Endothelial cell of umbilical vein (primary cell): Measurements from ENCODE around the gene PFKFB3. TPM values are rescaled to one million over a fixed set of nuclear protein-coding genes. Genes with fewer than 3 reads are reported as not detected.

Source experiments
- BruUV-seq: library from RNA; stranded (reverse); fragments of 400-500 nt; replicated peaks from 2 replicates; lab custom pipeline; 2021; lab: Mats Ljungman, UMichigan
- CTCF ChIA-PET: fragments of 300-600, 350-600 bp; sonication (Branson Sonifier 250); formaldehyde crosslinking; loops from one replicate; lab custom pipeline; 2021; ENCODE audit warnings: antibody characterized with exemption, inconsistent platforms; lab: Charles Lee
- POLR2A ChIA-PET: fragments of 300-600, 350-600 bp; sonication (Branson Sonifier 250); formaldehyde crosslinking; loops from one replicate; lab custom pipeline; 2021; ENCODE audit warnings: antibody characterized with exemption, inconsistent platforms; lab: Charles Lee
- DNase-seq: peaks from one replicate; pipeline ENCODE4 v3.0.0-alpha.2; 2011; ENCODE audit warnings: low read depth, low spot score
- FAIRE-seq: peaks from 2 replicates; lab custom pipeline; 2011; peaks lifted over from hg19 to GRCh38; lab: Jason Lieb, UNC
- H2AFZ ChIP-seq: 2 replicates; pipeline ENCODE4 v1.6.0; 2012; ENCODE audit warnings: low read depth, low read length, control low read depth, inconsistent platforms
- H3K27ac ChIP-seq: 2 replicates; pipeline ENCODE4 v1.5.1; 2011; ENCODE audit warnings: low read depth, mild to moderate bottlenecking, control low read depth, low read length, moderate library complexity; ENCODE audit not compliant: insufficient read depth
- H3K27me3 ChIP-seq, 2 experiments: 2 replicates each; pipeline versions ENCODE4 v1.6.0 to v1.6.1; 2011; ENCODE audit warnings: low read length in 2 of 2, mixed read lengths in 1 of 2; ENCODE audit not compliant: control insufficient read depth in 2 of 2, insufficient read depth in 2 of 2
- H3K36me3 ChIP-seq, 2 experiments: 2 replicates in 1 of 2; 3 replicates in 1 of 2; pipeline ENCODE4 v1.5.1; 2011; ENCODE audit warnings: low read length in 2 of 2, mild to moderate bottlenecking in 1 of 2, moderate library complexity in 1 of 2; ENCODE audit not compliant: control insufficient read depth in 2 of 2, insufficient read depth in 2 of 2; ENCODE audit errors: extremely low read depth in 1 of 2
- H3K4me1 ChIP-seq: 3 replicates; pipeline ENCODE4 v1.5.1; 2011; ENCODE audit warnings: mild to moderate bottlenecking, low read length; ENCODE audit not compliant: control insufficient read depth, insufficient read depth; ENCODE audit errors: extremely low read depth
- H3K4me2 ChIP-seq: 2 replicates; pipeline ENCODE4 v1.6.1; 2011; ENCODE audit warnings: low read length, control low read depth, mixed read lengths; ENCODE audit not compliant: insufficient read depth
- H3K4me3 ChIP-seq, 3 experiments: fragments of 200-600 bp in 1 of 3; sonication (generic), shearing (Covaris generic) in 1 of 3; replicated peaks in 1 of 3; 2 replicates each; pipeline ENCODE4 v1.5.1; 2011 to 2016; ENCODE audit warnings: control low read depth in 3 of 3, low read length in 3 of 3, mild to moderate bottlenecking in 2 of 3, inconsistent platforms in 1 of 3, low read depth in 1 of 3, moderate library complexity in 1 of 3; ENCODE audit not compliant: insufficient read depth in 1 of 3
- H3K79me2 ChIP-seq: 2 replicates; pipeline ENCODE4 v1.6.0; 2012; ENCODE audit warnings: low read length, inconsistent platforms; ENCODE audit not compliant: control insufficient read depth, insufficient read depth
- H3K9ac ChIP-seq: replicated peaks from 2 replicates; pipeline ENCODE3; 2011; ENCODE audit warnings: low read length, control low read depth; ENCODE audit not compliant: insufficient read depth; ENCODE audit errors: extremely low read depth
- H3K9me1 ChIP-seq: replicated peaks from 3 replicates; pipeline ENCODE4 v1.6.0; 2011; ENCODE audit warnings: mild to moderate bottlenecking, low read length; ENCODE audit not compliant: control insufficient read depth, insufficient read depth; ENCODE audit errors: extremely low read depth
- H3K9me3 ChIP-seq: replicated peaks from 2 replicates; pipeline ENCODE4 v1.5.1; 2012; ENCODE audit warnings: low read length, inconsistent platforms; ENCODE audit not compliant: control insufficient read depth, insufficient read depth
- H4K20me1 ChIP-seq: replicated peaks from 2 replicates; pipeline ENCODE3; 2011; ENCODE audit warnings: mild to moderate bottlenecking, low read length; ENCODE audit not compliant: control insufficient read depth, insufficient read depth; ENCODE audit errors: extremely low read depth
- EZH2 ChIP-seq: IDR thresholded peaks from 2 replicates; pipeline ENCODE4 v1.6.1; 2012; ENCODE audit warnings: borderline replicate concordance, low read depth, mild to moderate bottlenecking, moderate library complexity, low read length, inconsistent platforms; ENCODE audit not compliant: severe bottlenecking
- FOS ChIP-seq: IDR thresholded peaks from 2 replicates; pipeline ENCODE4 v1.6.1; 2011; ENCODE audit warnings: mild to moderate bottlenecking, low read length, moderate library complexity, borderline replicate concordance; ENCODE audit not compliant: insufficient read depth
- GATA2 ChIP-seq: IDR thresholded peaks from 2 replicates; pipeline ENCODE4 v1.7.0; 2011; ENCODE audit warnings: low read depth, mild to moderate bottlenecking, moderate library complexity, mixed read lengths, low read length; ENCODE audit not compliant: insufficient read length, insufficient read depth
- JUN ChIP-seq: IDR thresholded peaks from 2 replicates; pipeline ENCODE4 v1.6.1; 2011; ENCODE audit warnings: borderline replicate concordance, low read depth; ENCODE audit not compliant: insufficient read length, insufficient read depth
- MYC ChIP-seq: IDR thresholded peaks from one replicate; pipeline ENCODE4 v1.6.1; 2011; ENCODE audit warnings: mild to moderate bottlenecking, low read depth, low read length
- POLR2A ChIP-seq: IDR thresholded peaks from 2 replicates; pipeline ENCODE4 v1.6.1; 2012; ENCODE audit warnings: low read depth, mild to moderate bottlenecking, control low read depth, low read length
- POLR2AphosphoS5 ChIP-seq: IDR thresholded peaks from 2 replicates; pipeline ENCODE4 v1.6.1; 2012; ENCODE audit warnings: low read depth, mild to moderate bottlenecking, control low read depth, low read length, moderate library complexity; ENCODE audit not compliant: insufficient read depth
- dilution Hi-C: fragments of 300-500 bp; cut with MboI; formaldehyde crosslinking; loops from one replicate; pipeline ENCODE4 v1.15.0; 2019; ENCODE audit warnings: low sequenced_read_pairs; ENCODE audit not compliant: extremely low pct_ligation_motif_present
- intact Hi-C: fragments of 100-400 bp; cut with micrococcal nuclease; formaldehyde crosslinking; loops from one replicate; pipeline ENCODE4 v1.10.0; 2022
- polyA plus RNA-seq, 4 experiments: library from polyadenylated mRNA; depleted of rRNA in 3 of 4; stranded (reverse) in 3 of 4; unstranded in 1 of 4; fragments of >200 nt; gene quantifications; 2 replicates each; pipeline versions ENCODE4 v1.2.1 to v1.2.3, GENCODE V29; 2011 to 2012; ENCODE audit warnings: missing spikeins in 1 of 4
- total RNA-seq: library from RNA; stranded (reverse); gene quantifications from 2 replicates; pipeline ENCODE4 v1.2.3, GENCODE V29; 2021
- TF ChIP-seq, protein P1 (sequence below), 2 donors: IDR thresholded peaks; 1 replicate in 1 of 2; 2 replicates in 1 of 2; pipeline ENCODE4 v1.5.1; 2011; ENCODE audit warnings: low read length in 2 of 2, mild to moderate bottlenecking in 2 of 2, moderate library complexity in 2 of 2, control low read depth in 1 of 2, inconsistent platforms in 1 of 2, low read depth in 1 of 2; ENCODE audit not compliant: insufficient read depth in 1 of 2; ENCODE audit errors: extremely low read depth in 1 of 2

Gene PFKFB3
- total and polyA plus RNA-seq, 2 donors (not counting 3 experiments of a cell fraction or from before 2014, with no cell fraction given), result 15.8 to 33.7 TPM

DNA sequence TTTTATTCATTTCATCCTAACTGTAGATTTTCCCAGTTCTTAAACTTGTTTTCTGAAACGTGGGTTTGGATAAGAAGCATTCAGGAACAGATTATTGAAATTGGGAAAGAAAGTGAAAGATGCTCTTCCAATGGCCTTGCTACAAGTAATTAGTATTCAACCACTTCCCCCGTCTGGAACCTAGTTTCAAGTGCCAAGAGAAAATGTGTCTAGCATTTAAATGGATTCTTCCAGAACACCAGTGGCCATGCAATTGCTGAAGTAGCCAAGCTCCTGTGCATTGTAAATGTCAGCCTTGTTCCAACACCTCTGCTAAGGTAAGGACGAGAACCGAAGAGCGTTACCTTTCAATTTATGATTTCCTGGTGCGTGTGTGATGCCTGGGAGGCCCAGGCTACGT is 68.2 kb downstream of the PFKFB3 start:
- Histone ChIP-seq H3K79me2 (no peaks in the 10 kb centered on the region), H3K9ac (no peak overlapping the region), H4K20me1 (no peaks in the 10 kb centered on the region), H3K9me3 (no peaks in the 10 kb centered on the region), H2AFZ (no peak overlapping the region), H3K4me2 (no peak overlapping the region), H3K27ac (no peak overlapping the region), H3K27me3 (no peaks in the 10 kb centered on the region), H3K9me1 (no peaks in the 10 kb centered on the region), H3K36me3 (no peaks in the 10 kb centered on the region), H3K4me3 (no peak overlapping the region), H3K4me1 (peaks cover 11% of the 10 kb centered on the region)
- DNase-seq (no peak), FAIRE-seq (no peak)
- POLR2A ChIA-PET, result no interaction called here
- TF ChIP-seq FOS, result no peak
- TF ChIP-seq POLR2A, result no peak
- TF ChIP-seq JUN, result no peak
- TF ChIP-seq EZH2, result no peak
- TF ChIP-seq, protein P1, sequence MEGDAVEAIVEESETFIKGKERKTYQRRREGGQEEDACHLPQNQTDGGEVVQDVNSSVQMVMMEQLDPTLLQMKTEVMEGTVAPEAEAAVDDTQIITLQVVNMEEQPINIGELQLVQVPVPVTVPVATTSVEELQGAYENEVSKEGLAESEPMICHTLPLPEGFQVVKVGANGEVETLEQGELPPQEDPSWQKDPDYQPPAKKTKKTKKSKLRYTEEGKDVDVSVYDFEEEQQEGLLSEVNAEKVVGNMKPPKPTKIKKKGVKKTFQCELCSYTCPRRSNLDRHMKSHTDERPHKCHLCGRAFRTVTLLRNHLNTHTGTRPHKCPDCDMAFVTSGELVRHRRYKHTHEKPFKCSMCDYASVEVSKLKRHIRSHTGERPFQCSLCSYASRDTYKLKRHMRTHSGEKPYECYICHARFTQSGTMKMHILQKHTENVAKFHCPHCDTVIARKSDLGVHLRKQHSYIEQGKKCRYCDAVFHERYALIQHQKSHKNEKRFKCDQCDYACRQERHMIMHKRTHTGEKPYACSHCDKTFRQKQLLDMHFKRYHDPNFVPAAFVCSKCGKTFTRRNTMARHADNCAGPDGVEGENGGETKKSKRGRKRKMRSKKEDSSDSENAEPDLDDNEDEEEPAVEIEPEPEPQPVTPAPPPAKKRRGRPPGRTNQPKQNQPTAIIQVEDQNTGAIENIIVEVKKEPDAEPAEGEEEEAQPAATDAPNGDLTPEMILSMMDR (IDR thresholded peaks at IDR 0.05; ENCODE audit: extremely low read depth in 1 of 2, insufficient read depth in 1 of 2, low read depth in 1 of 2, low read length in 2 of 2), result no peak
- TF ChIP-seq POLR2AphosphoS5, result no peak
- no peak for TF ChIP-seq GATA2
- no peak for TF ChIP-seq MYC
- intact Hi-C loops (loop anchor here (2.0 kb wide), 1 partner anchor 22 kb away; no protein-coding TSS in a partner anchor), dilution Hi-C loops (no loop called here)
- CTCF ChIA-PET, result no interaction called here
- no TSS peak for BruUV-seq
